GM12891 (cell line): ENCODE measurements around the gene TMEM54.

Experiments used
- DNase-seq: peaks from one replicate; pipeline ENCODE4 v3.0.0; 2011; ENCODE audit warnings: low spot score; ENCODE audit not compliant: insufficient read length
- FAIRE-seq: peaks from 2 replicates; lab custom pipeline; 2011; peaks lifted over from hg19 to GRCh38; lab: Jason Lieb, UNC
- PAX5 ChIP-seq: IDR thresholded peaks from 2 replicates; pipeline ENCODE4 v1.6.1; 2011; ENCODE audit warnings: low read length, moderate library complexity, mild to moderate bottlenecking; ENCODE audit not compliant: insufficient read depth, severe bottlenecking
- POLR2A ChIP-seq: IDR thresholded peaks from 2 replicates; pipeline ENCODE4 v1.6.1; 2011; ENCODE audit warnings: low read depth, low read length, control low read depth
- POLR2AphosphoS5 ChIP-seq: IDR thresholded peaks from 2 replicates; pipeline ENCODE4 v1.6.1; 2011; ENCODE audit warnings: low read depth, low read length, control low read depth
- POU2F2 ChIP-seq: IDR thresholded peaks from 2 replicates; pipeline ENCODE4 v1.6.1; 2011; ENCODE audit warnings: low read depth, mild to moderate bottlenecking, control low read depth, low read length, moderate library complexity
- SPI1 ChIP-seq: IDR thresholded peaks from 2 replicates; pipeline ENCODE4 v1.6.1; 2011; ENCODE audit warnings: low read depth, low read length, control low read depth
- TAF1 ChIP-seq: IDR thresholded peaks from 2 replicates; pipeline ENCODE4 v1.6.1; 2011; ENCODE audit warnings: low read depth, low read length, control low read depth

Gene TMEM54

DNA sequence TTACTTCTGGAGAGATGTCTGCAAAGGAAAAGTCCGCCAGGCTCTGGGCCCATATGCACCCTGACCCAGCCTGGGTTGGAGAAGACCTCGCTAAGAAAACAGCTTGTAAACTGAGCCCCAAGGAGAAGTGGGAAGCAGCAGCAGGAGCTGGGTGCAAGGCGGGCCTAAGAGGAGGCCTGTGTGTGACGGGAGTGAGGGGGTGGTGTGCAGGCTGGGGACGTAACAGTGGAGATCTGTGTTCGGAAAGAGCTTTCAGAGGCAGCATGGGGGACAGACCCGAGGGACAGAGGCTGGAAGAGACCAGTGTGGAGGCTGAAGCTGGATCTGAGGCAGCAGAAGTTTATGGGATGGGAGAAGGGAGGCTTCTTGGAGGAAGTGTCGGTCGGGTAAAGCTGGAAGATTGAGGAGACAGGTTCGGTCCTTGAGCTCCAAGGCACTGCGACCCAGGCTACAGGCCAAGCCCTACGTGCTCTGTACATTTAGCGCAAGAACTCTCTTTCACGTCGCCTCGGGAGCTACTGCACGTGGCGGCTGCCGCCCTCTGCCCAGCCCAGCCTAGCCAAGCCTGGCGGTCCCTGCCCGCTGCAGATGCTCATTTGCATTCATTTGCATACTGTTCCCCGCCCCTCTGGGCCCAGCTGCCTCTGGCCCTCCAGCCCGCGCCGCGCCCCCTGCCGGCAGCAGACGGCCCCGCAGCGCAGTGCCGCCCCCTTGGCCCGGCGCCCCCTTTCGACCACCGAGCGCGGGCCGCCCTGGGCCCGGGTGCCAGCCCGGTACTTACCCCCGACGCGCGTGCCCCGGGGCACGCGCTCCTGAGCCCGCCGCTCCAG lies 8.6 kb downstream of the TMEM54 start:
- DNase-seq, result peak; percentile 69
- peak; percentile 81 for FAIRE-seq
- TF ChIP-seq POU2F2 (peak; percentile 88), SPI1 (no peak)

- FAIRE-seq (no peak), DNase-seq (no peak)
- TF ChIP-seq POU2F2, result no peak
- no peak for TF ChIP-seq SPI1
Measured at GRCh38 chr1:32891630-32892029, 9.6 kb downstream of the TMEM54 start.

DNA sequence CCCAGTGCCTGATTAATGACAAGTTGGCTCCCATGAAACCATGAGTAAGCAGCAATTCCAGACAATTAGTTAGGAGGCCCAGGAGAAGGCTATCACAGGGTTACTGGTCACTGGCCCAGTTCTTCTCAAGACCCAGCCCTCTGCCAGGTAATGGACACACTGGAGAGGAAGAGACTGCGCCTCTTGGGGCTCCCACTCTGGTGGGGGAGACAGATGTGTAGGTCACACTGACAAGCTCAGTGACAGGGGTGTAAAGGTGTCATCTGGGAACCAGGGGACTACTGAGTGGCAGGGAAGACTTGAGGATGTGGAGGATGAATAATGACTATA lies 10.0 kb downstream of the TMEM54 start:
- no peak for FAIRE-seq
- DNase-seq, result no peak
- TF ChIP-seq TAF1 (no peak), PAX5 (no peak), POU2F2 (no peak), SPI1 (no peak), POLR2A (no peak), POLR2AphosphoS5 (no peak)

GRCh38 chr1:32890516-32891240 lies 10.5 kb downstream of the TMEM54 start:
- FAIRE-seq (no peak), DNase-seq (no peak)
- TF ChIP-seq POLR2AphosphoS5 (no peak), POLR2A (no peak), TAF1 (no peak), SPI1 (no peak), PAX5 (no peak), POU2F2 (no peak)

- no peak for FAIRE-seq
- DNase-seq, result no peak
Measured at GRCh38 chr1:32889731-32890278, 11.4 kb downstream of the TMEM54 start.

GRCh38 chr1:32888677-32889420 lies 12.3 kb downstream of the TMEM54 start:
- TF ChIP-seq TAF1, result no peak
- TF ChIP-seq POU2F2, result no peak
- TF ChIP-seq POLR2A, result no peak
- TF ChIP-seq POLR2AphosphoS5, result no peak
- no peak for TF ChIP-seq SPI1
- TF ChIP-seq PAX5, result no peak
- FAIRE-seq (no peak), DNase-seq (no peak)

More at GRCh38 chr1:32889731-32890278, 11.4 kb downstream of the TMEM54 start:
- TF ChIP-seq POU2F2 (no peak), TAF1 (no peak), PAX5 (no peak), SPI1 (no peak), POLR2AphosphoS5 (no peak)

GRCh38 chr1:32888134-32888533 lies 13.1 kb downstream of the TMEM54 start:
- FAIRE-seq (no peak), DNase-seq (no peak)
- TF ChIP-seq SPI1, result no peak
- no peak for TF ChIP-seq POLR2AphosphoS5
- no peak for TF ChIP-seq PAX5
- TF ChIP-seq POU2F2, result no peak
- TF ChIP-seq POLR2A, result no peak
- TF ChIP-seq TAF1, result no peak

- no peak for TF ChIP-seq PAX5
- TF ChIP-seq SPI1, result no peak
- no peak for DNase-seq
- FAIRE-seq, result no peak
Measured at GRCh38 chr1:32887623-32888022, 13.6 kb downstream of the TMEM54 start.

GRCh38 chr1:32886828-32887414 lies 14.3 kb downstream of the TMEM54 start:
- FAIRE-seq, result peak; percentile 26
- TF ChIP-seq TAF1 (no peak), POLR2AphosphoS5 (no peak), SPI1 (no peak), POLR2A (no peak), PAX5 (no peak), POU2F2 (no peak)
- DNase-seq, result no peak
